Measurements from ENCODE around the gene ZNF644.
A peak's percentile ranks its signal among the peaks of the same experiment; 100 is the strongest.
"Not testable (repeated sequence)": the region's sequence is repeated elsewhere in the genome, so short reads cannot be mapped to it uniquely, and the experiment has no call there.

The ZNF644 gene

DNA sequence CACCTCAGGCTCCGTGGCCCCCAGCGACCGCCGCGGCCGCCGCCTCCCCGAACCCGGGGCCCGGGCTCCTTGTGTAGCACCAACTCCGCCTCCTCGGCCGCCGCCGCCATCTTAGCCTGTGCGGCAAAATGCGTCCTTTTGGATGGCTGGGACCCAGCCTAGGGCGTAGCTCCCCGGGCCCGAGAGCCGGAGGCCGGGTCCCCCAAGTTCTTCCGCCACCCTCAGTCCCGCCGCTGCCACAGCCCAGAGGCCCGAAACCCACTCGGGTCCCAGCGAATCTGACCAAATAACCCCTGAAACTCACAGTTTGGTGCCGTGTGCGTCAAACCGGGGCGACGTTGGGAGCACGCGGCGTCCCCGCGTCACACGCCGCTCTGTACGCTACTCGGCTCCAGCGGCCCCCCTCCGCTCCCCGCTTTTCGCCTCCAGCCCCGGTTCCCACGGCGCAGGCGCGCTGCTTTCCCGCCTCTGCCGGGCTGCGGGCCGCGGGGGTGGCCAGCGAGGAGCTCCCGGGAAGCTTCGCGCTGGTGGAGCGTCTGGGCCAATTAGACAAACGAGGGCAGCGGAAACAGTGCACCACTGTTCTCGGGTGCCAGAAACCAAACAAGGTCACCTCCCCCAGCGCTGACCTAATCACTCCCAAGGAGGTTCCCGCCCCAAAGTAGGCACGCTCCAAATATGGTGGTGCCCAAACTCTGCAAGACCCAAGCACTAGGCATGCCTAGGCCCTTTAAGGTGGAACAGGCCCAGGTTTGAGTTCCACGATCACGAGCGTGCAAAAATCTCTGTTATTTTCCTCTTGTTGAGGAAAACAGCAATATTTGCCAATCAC lies at the start of gene ZNF644:
Gene ZNF644, minus strand, starts transcription at position 350 of the 832 bp plus-strand sequence. CDS start 39,682 bp downstream, outside the sequence.
- DNase-seq (ENCODE audit: low spot score): peak; percentile 92

DNA sequence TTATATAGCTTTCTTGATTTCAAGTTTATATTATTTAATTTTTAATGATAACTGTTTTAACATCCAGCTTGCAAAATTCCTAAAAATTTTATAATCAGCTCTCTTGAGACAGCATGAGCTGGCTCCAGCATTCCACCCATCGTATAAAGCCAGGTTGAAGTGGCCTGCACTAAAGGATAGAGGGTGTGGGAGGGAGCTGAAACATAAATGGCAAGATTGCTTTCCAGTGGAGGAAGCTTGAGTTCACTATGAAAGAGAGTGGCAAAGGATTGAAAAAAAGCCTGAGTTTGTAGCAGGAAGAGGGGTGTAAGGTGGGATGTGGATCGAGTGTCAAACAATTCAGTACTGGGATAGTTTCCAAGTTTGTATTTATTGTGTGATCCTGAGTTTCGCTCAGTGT lies 48.5 kb upstream of the ZNF644 start:
- no peak for FAIRE-seq
- no peak for DNase-seq (ENCODE audit: low spot score)

More for the DNA sequence above, at the start of gene ZNF644:
- FAIRE-seq: peak; percentile 68

DNA sequence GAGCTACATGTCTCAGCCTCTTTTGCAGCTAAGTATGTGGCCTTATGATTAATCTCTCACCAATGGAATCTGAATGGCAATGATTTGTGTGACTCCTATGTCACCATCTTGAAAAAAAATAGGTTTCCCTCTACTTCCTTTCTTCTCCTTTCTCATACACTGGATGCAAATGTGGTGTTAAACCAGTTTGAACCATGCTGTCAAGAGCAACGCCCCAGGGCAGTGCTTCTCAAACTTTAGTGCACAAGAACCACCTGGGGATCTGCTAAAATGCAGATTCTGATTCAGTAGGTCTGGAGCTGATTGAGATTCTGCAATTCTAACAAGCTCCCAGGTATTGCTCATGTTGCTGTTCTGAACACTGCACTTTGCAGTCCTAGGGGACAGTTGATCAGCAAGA lies 44.7 kb upstream of the ZNF644 start:
- FAIRE-seq (no peak), DNase-seq (ENCODE audit: low spot score) (no peak)

DNA sequence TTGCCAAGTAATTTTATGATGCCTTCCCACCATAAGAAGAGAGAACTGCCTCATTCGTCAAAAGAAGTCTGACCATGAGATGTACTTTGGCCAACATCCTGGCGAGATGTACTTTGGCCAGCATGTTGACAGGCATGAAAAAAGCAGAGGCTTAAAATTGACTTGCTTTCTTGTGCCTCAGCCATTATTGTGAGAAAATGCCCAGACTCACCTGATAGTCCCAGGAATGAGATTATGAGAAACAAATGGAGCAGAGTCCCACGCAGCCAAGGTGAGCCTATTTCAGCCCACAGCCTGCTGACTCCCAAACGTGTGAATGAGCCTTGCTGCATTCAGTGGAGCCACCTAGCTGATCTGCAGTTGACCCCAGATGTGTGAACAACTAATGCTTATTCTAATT lies 43.5 kb upstream of the ZNF644 start:
- DNase-seq (ENCODE audit: low spot score) (no peak), FAIRE-seq (no peak)

DNA sequence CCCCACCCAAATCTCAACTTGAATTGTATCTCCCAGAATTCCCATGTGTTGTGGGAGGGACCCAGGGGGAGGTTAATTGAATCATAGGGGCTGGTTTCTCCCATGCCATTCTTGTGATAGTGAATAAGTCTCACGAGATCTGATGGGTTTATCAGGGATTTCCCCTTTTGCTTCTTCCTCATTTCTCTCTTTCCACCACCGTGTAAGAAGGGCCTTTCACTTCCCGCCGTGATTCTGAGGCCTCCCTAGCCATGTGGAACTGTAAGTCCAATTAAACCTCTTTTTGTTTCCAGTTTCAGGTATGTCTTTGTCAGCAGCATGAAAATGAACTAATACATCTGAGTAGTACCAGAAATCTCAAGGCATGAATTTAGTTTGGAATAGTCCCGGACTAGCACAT lies 41.6 kb upstream of the ZNF644 start:
- DNase-seq (ENCODE audit: low spot score); FAIRE-seq: not testable (repeated sequence)

DNA sequence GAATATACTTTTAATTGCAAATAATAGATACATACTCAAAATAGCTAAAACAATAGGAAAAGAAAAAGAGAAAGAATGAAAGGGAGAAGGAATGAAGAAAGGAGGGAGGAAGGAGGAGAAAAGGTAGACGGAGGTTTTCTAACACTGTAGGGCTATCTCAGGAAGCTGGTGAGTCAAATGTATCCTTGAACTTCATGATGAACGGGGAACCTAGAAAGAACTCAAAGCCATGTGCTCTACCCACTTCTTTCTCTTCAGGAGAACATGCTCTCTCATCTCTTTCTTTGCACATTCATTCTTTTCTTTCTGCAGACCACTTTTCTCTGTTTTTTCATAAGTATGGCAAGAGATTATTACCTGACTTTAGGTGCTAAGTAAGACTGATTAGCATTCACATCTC lies 37.3 kb upstream of the ZNF644 start:
- FAIRE-seq (no peak), DNase-seq (ENCODE audit: low spot score) (no peak)

DNA sequence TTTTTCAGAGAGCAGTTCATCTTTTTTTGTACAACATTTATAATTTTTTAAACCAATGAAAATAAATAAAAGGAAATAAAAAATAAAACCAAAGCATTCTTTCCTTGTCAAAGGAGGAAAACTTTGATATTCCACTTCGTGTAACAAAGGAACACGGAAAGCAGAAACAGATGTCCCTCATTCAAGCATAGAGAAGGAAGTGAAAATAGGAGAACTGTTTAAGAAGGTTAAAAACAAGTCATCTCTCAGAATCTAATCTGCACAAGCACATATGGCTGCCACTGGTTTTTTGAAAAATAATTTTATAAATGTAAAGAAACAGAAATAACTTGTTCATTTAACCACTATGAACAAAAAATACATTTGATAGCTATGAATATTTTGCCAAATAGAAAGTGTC lies 35.9 kb upstream of the ZNF644 start:
- DNase-seq (ENCODE audit: low spot score) (no peak), FAIRE-seq (no peak)

DNA sequence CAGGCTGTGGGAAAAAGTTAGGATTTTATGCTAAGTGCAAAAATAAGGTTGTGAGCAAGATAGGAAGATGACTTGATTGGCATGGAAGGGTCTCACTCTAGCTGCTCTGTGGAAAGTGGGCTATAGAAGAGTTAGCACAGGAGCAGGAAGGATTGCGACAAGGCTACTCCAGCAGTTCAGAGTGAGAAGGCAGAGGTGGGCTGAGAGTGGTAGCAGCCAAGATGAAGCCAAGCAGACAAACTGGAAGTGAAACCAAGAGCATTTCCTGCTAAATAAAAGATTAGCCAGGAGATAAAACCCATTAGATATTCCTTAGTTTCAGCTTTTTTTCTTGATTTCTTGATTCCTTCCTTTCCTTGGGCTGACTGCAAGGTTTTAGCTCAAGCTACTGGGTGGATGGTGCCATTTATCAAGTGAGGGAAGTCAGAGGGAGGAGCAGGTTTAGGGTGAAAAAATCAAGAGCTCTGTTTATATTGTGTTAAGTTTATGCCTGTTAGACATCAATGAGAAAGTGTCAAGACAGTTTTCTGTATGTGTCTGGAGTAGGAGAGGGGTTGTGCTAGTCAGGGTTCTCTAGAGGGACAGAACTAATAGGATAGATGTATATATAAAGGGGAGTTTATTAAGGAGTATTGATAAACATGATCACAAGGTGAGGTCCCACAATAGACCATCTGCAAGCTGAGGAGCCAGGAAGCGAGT lies 33.1 kb upstream of the ZNF644 start:
- DNase-seq (ENCODE audit: low spot score) (no peak), FAIRE-seq (no peak)

DNA sequence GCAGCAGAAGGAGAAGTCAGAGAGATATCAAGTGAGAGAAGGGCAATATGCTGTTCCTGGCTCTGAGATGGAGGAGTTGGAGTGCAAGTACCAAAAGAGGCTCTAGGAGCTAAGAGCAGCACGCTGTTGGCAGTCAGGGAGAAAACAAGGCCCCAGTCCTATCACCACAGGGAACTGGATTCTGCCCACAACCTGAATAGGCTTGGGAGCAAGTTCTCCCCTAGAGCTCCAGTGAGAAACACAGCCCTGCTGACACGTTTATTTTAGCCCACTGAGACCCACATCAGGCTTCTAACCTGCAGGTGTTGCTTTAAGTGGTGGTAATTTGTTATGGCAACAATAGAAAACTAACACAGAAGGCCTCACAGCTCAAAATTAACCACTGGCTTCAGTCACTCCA lies 31.8 kb upstream of the ZNF644 start:
- FAIRE-seq (no peak), DNase-seq (ENCODE audit: low spot score) (no peak)

DNA sequence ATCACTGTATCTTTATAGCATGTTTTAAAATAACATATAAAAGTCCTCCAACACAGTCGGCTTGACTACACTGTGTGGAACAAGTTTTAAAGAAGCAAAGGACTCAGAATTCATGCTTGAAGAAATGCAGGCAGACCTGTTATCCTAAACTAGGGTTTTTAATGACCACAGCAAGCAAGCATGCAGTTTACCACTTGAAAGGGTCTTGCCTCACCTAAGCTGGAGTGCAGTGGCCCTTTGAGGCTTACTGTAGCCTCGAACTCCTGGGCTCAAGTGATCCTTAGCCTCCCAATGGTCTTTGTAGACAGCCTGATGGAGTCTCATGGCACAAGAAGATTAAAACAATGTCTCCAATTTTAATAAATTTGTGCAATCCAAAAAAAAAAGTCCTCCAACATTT lies 27.7 kb upstream of the ZNF644 start:
- DNase-seq (ENCODE audit: low spot score); FAIRE-seq: not testable (repeated sequence)

DNA sequence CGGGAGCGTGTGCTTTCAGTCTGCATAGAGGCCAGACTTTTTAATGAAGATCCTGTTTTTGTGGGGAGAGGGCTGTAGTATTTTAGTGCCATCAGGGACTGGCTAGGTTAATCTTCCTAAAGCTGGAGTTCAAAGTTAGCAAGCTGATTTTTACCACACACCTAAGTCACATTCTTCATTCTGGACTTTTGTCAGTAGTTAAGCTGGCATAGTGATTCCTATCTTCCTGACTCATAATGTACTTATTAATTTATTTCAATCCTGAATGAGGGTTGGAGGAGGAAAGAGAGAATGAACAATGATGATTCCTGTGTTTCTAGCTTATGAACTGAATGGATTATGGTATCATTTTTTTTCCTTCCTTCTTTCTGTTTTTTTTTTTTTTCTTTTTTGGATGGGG lies 24.9 kb upstream of the ZNF644 start:
- FAIRE-seq (no peak), DNase-seq (ENCODE audit: low spot score) (no peak)

DNA sequence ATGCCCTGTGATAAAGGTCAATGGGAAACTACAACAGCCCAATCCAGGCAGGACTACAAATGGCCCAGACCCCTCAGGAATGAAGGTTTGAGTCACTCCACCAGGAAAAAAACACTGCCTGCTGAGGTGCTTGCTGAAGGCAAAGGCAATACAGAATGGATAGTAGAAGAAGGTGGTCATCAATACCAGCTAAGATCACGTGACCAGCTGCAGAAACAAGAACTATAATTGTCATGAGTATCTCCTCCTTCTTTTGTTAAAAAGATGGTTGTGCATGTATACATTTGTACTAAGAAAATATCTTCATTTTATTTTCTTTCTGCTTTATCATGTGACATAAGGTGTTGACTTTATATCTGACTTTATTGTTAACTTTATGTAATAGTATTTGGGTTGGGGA lies 23.4 kb upstream of the ZNF644 start:
- FAIRE-seq (no peak), DNase-seq (ENCODE audit: low spot score) (no peak)

DNA sequence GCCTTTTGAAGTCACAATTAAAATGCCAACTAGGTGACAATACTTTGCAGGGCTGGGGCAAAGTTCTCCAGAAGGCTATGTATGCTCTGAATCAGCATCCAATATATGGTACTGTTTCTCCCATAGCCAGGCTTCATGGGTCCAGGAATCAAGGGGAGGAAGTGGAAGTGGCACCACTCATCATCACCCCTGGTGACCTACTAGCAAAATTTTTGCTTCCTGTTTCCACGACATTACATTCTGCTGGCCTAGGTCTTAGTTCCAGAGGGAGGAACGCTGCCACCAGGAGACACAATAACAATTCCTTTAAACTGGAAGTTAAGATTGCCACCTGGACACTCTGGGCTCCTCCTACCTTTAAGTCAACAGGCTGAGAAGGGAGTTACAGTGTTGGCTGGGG lies 22.9 kb upstream of the ZNF644 start:
- DNase-seq (ENCODE audit: low spot score); FAIRE-seq: not testable (repeated sequence)

DNA sequence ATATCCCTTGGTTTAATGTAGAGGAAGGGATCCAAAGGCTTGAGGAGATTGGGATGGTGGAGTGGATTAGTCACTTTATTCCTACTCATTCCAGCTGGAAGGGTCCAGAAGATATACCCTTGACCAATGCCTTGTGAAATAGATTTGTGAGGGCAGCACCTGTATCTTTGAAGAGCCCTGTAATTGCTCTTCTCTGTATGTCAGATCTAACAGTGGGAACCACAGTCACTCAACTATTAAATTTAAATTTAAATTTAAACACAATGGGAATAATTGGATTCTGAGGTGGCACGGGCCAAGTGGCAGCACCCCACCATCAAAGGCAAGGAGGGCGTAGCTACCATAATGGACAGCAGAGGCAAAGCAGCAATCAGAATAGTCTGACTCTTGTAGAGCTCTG lies 20.5 kb upstream of the ZNF644 start:
- FAIRE-seq; DNase-seq (ENCODE audit: low spot score): not testable (repeated sequence)

DNA sequence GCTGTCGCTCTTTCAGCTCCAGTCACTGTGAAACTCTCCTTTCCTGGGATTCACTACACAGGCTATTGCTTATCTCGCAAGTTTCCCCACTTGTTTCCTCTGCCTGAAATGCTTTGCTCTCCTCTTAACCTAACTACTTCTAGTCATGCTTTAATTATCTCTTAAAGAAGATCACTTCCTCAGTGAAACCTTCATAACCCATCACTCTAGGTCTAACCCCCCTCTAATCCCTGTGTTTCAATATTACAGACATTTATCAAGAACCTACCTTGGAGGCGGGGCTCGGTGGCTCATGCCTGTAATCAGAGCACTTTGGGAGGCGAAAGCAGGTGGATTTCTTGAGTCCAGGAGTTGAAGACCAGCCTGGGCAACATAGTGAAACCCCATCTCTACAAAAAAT lies 16.7 kb upstream of the ZNF644 start:
- DNase-seq (ENCODE audit: low spot score) (no peak), FAIRE-seq (no peak)

DNA sequence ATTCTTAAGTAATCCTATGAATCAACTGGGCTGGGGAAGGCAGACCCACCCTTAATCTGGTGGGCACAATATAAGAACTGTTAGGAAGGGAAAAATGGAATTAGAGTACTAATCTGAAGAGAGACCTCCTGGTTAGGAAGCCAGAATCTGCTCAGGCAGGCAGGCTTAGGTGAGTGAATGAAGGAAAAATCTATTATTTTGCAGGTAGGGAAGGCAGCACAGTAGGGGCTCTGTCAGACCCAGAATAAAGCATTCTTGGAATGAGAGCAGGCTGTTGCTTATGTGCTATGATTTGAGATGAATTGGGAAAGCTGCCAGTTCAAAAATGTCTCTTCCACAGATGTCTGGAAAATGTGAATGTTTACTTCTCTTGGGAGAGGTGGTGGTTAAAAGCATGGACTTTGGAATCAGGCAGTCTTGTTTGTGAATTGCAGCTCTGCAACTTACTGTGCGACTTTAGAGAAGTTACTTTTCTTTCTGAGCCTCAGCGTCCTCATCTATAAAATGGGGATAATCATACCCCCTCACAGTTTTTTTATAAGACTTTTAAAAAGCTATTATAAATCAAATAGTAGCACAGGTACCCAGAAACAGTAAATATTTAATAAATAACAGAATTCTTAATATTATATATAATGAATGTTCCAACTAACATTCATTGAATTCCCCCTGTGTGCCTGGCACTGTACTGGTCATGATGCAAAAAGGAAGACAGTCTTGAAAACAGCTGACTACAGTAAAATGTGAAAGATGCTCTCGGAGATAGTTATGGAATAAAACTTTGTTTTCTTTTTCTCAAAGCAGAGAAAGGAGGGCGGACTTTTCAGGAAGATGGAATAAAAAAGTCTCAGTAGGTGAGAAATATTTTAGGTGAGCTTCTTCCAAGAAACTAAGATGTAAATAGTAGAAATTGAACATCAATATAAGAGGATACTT lies 15.3 kb upstream of the ZNF644 start:
- no peak for DNase-seq (ENCODE audit: low spot score)
- no peak for FAIRE-seq

DNA sequence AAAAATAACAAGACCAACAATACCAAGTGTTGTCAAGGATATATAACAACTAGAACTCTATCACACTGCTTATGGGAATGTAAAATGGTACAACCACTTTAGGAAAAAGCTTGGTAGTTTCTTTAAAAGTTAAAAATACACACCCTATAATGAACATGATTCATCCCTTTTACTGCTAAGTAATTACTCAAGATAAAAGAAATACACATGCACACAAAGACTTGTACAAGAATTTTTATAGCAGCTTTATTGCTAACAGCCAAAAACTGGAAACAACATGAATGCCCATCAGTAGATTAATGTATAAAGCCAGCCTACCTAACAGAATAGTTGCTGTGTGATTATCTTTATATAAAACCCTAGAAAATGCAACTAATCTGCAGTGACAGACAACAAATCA lies 10.5 kb upstream of the ZNF644 start:
- DNase-seq (ENCODE audit: low spot score) (no peak), FAIRE-seq (no peak)

DNA sequence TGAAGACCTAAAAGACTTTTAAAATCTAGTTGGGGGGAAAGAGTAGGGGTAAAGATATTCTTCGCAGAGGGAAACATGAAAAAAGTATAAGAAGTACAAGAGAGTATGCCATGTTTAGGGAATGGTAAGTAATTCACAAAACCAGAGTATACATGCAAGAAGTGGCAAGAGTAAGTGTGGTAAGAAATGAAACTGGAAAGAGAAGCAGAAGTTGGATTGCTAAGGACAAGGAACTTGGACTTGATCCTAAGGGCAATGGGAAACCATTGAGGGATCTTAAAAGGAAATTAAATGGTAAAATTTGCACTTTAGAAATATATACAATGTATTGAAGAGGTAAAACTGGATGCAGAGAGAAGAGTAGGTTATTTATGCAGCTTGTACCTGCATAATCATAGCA lies 9.2 kb upstream of the ZNF644 start:
- DNase-seq (ENCODE audit: low spot score) (no peak), FAIRE-seq (no peak)

DNA sequence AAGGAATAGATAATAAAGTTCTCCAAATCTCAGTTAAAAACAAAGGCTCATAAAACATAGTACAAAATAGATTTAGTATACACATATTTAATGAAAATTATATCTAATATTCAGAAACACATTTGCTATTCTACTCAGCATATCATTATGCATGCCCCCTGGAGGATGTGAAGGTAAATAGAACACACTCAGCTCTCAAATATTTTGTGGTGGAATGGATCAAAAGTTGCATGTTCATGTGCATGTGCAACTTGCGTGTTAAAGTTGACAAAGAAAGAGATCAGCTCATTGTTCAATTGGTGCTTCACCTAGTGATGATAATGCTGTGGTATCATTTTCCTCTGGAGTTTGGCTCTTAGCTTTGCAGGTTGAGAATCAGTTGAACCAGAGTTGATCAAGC lies 4.9 kb upstream of the ZNF644 start:
- FAIRE-seq (no peak), DNase-seq (ENCODE audit: low spot score) (no peak)

DNA sequence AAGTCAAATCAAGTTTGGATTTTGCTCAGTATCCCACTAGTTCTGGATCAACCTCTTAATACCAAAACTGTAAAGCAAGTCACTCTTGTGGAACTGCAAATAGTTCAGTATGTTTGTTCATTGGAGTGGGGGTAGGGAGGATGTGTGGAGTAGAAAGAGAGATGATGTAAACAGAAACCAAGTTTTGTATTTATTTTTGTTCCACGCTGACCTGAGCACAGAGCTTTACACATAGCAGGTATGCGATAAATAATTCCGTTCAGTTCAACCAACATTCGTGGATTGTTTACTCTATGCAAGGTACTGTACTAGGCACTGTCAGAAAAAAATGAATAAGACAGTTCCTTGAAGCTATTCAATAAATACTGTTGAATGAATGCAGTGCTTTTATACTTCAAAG lies 4.5 kb upstream of the ZNF644 start:
- FAIRE-seq (no peak), DNase-seq (ENCODE audit: low spot score) (no peak)

DNA sequence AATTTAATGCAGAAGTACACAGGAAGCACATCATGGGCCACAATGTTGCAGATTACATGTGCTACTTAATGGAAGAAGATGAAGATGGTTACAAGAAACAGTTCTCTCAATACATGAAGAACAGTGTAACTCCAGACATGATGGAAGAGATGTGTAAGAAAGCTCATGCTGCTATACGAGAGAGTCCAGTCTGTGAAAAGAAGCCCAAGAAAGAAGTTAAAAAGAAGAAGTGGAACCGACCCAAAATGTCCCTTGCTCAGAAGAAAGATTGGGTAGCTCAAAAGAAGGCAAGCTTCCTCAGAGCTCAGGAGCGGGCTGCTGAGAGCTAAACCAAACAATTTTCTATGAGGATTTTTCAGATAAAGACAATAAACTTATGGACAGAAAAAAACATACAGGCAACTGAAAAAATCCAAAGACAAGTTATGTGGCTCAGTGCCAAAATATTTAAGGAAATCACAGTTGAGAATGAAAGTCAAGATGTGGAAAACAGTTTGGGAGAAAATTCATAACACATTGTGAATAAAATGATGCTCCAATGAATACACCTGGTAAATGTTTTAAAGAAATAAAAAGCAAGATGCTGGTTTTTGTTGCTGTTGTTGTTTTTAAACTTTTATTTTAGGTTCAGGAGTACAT lies 2.8 kb upstream of the ZNF644 start:
- FAIRE-seq (no peak), DNase-seq (ENCODE audit: low spot score) (no peak)

Data from urothelium cell line (cell line).